HG03097 (cell line): ENCODE results near the gene CAMK1G.

Experiments used
- ATAC-seq: cut with Tn5 transposase; IDR thresholded peaks from one replicate; pipeline ENCODE4 v1.9.1; 2021; ENCODE audit not compliant: unreplicated experiment, low FRiP score

CAMK1G gene

GRCh38 chr1:209633335-209633997 lies 50.0 kb downstream of the CAMK1G start:
- ATAC-seq: no peak

GRCh38 chr1:209634005-209634737 lies 50.7 kb downstream of the CAMK1G start:
- ATAC-seq: no peak

- no peak for ATAC-seq
These were observed 52.3 kb downstream of the CAMK1G start for GRCh38 chr1:209635850-209636249.

- no peak for ATAC-seq
These were observed 58.3 kb downstream of the CAMK1G start for GRCh38 chr1:209641832-209642172.

GRCh38 chr1:209642816-209643215 lies 59.3 kb downstream of the CAMK1G start:
- no peak for ATAC-seq

GRCh38 chr1:209643285-209644020 lies 59.9 kb downstream of the CAMK1G start:
- ATAC-seq: no peak

GRCh38 chr1:209645574-209646452 lies 62.3 kb downstream of the CAMK1G start:
- ATAC-seq: no peak

GRCh38 chr1:209646558-209646957 lies 63.0 kb downstream of the CAMK1G start:
- no peak for ATAC-seq

GRCh38 chr1:209647156-209647555 lies 63.6 kb downstream of the CAMK1G start:
- no peak for ATAC-seq

- no peak for ATAC-seq
These were observed 64.8 kb downstream of the CAMK1G start for GRCh38 chr1:209648346-209648745.

- ATAC-seq: no peak
These were observed 65.6 kb downstream of the CAMK1G start for GRCh38 chr1:209648931-209649776.

- no peak for ATAC-seq
These were observed 66.9 kb downstream of the CAMK1G start for GRCh38 chr1:209650454-209650853.

- ATAC-seq: no peak
These were observed 67.6 kb downstream of the CAMK1G start for GRCh38 chr1:209651138-209651587.

- no peak for ATAC-seq
These were observed 68.7 kb downstream of the CAMK1G start, which contains the start of gene LAMB3 for GRCh38 chr1:209652121-209652735. Gene LAMB3 (minus strand): TSS chr1:209652425. CDS start chr1:209650944, 1,481 bp downstream.

- ATAC-seq: no peak
These were observed 69.4 kb downstream of the CAMK1G start for GRCh38 chr1:209652873-209653401.

GRCh38 chr1:209653915-209654351 lies 70.4 kb downstream of the CAMK1G start:
- ATAC-seq: no peak

- ATAC-seq: no peak
These were observed 72.1 kb downstream of the CAMK1G start for GRCh38 chr1:209655411-209656231.
